Rectal smooth muscle tissue (tissue), 1 donor: ENCODE data around the gene PDE7B.

Source experiments
- H3K27ac ChIP-seq: one replicate; pipeline ENCODE4 v1.7.0; 2013; ENCODE audit warnings: low read depth, low read length, inconsistent platforms
- H3K27me3 ChIP-seq: one replicate; pipeline ENCODE4 v1.7.0; 2013; ENCODE audit warnings: low read length; ENCODE audit not compliant: control insufficient read depth, insufficient read depth
- H3K36me3 ChIP-seq: one replicate; pipeline ENCODE4 v1.7.0; 2013; ENCODE audit warnings: low read length; ENCODE audit not compliant: control insufficient read depth, insufficient read depth
- H3K4me1 ChIP-seq: one replicate; pipeline ENCODE4 v1.7.0; 2013; ENCODE audit warnings: low read length; ENCODE audit not compliant: control insufficient read depth, insufficient read depth
- H3K4me3 ChIP-seq: one replicate; pipeline ENCODE4 v1.7.0; 2013; ENCODE audit warnings: low read length
- H3K9ac ChIP-seq: one replicate; pipeline ENCODE4 v1.7.0; 2013; ENCODE audit warnings: low read length

Gene PDE7B

GRCh38 chr6:135851442-135852271, at the start of gene PDE7B:
Gene PDE7B, plus strand, starts transcription at chr6:135851701.
- H3K36me3 ChIP-seq = no peaks in the 10 kb centered on the region
- no peak within 1 kb of the TSS for H3K27ac ChIP-seq
- H3K9ac ChIP-seq = no peak within 1 kb of the TSS
- H3K27me3 ChIP-seq = no peaks in the 10 kb centered on the region
- peaks cover 4% of the 10 kb centered on the region for H3K4me1 ChIP-seq
- peak within 1 kb of the TSS; percentile 58 for H3K4me3 ChIP-seq

GRCh38 chr6:135801755-135802465, 49.6 kb upstream of the PDE7B start:
- no peak overlapping the region for H3K27ac ChIP-seq
- H3K4me1 ChIP-seq = no peaks in the 10 kb centered on the region
- no peak overlapping the region for H3K9ac ChIP-seq
- H3K27me3 ChIP-seq = no peaks in the 10 kb centered on the region
- H3K4me3 ChIP-seq = no peak overlapping the region
- H3K36me3 ChIP-seq = no peaks in the 10 kb centered on the region

- Histone ChIP-seq H3K9ac (no peak overlapping the region), H3K27me3 (no peaks in the 10 kb centered on the region), H3K36me3 (no peaks in the 10 kb centered on the region), H3K4me1 (no peaks in the 10 kb centered on the region), H3K4me3 (no peak overlapping the region), H3K27ac (no peak overlapping the region)
Observed at GRCh38 chr6:135810486-135810885, 41.0 kb upstream of the PDE7B start.

GRCh38 chr6:135811170-135811569, 40.3 kb upstream of the PDE7B start:
- no peak overlapping the region for H3K27ac ChIP-seq

GRCh38 chr6:135811644-135812526, 39.6 kb upstream of the PDE7B start:
- Histone ChIP-seq H3K27ac (no peak overlapping the region), H3K4me3 (no peak overlapping the region), H3K9ac (no peak overlapping the region), H3K27me3 (no peaks in the 10 kb centered on the region), H3K36me3 (no peaks in the 10 kb centered on the region), H3K4me1 (no peaks in the 10 kb centered on the region)

More at GRCh38 chr6:135811170-135811569, 40.3 kb upstream of the PDE7B start:
- Histone ChIP-seq H3K4me1 (no peaks in the 10 kb centered on the region), H3K4me3 (no peak overlapping the region), H3K36me3 (no peaks in the 10 kb centered on the region), H3K9ac (no peak overlapping the region), H3K27me3 (no peaks in the 10 kb centered on the region)

GRCh38 chr6:135813401-135813800, 38.1 kb upstream of the PDE7B start:
- H3K4me3 ChIP-seq = no peak overlapping the region
- H3K27ac ChIP-seq = no peak overlapping the region
- no peak overlapping the region for H3K9ac ChIP-seq
- H3K27me3 ChIP-seq = no peaks in the 10 kb centered on the region
- no peaks in the 10 kb centered on the region for H3K36me3 ChIP-seq
- no peaks in the 10 kb centered on the region for H3K4me1 ChIP-seq

- Histone ChIP-seq H3K9ac (no peak overlapping the region), H3K4me1 (no peaks in the 10 kb centered on the region), H3K27ac (no peak overlapping the region), H3K4me3 (no peak overlapping the region), H3K36me3 (no peaks in the 10 kb centered on the region), H3K27me3 (no peaks in the 10 kb centered on the region)
Observed at GRCh38 chr6:135814043-135814442, 37.5 kb upstream of the PDE7B start.

- H3K27me3 ChIP-seq = no peaks in the 10 kb centered on the region
- H3K9ac ChIP-seq = no peak overlapping the region
- no peaks in the 10 kb centered on the region for H3K36me3 ChIP-seq
- no peaks in the 10 kb centered on the region for H3K4me1 ChIP-seq
- H3K4me3 ChIP-seq = no peak overlapping the region
- no peak overlapping the region for H3K27ac ChIP-seq
Observed at GRCh38 chr6:135815216-135815615, 36.3 kb upstream of the PDE7B start.

- H3K27ac ChIP-seq = no peak overlapping the region
Observed at GRCh38 chr6:135817035-135817434, 34.5 kb upstream of the PDE7B start.

GRCh38 chr6:135819665-135820064, 31.8 kb upstream of the PDE7B start:
- Histone ChIP-seq H3K4me1 (no peaks in the 10 kb centered on the region), H3K9ac (no peak overlapping the region), H3K36me3 (no peaks in the 10 kb centered on the region), H3K4me3 (no peak overlapping the region), H3K27ac (no peak overlapping the region), H3K27me3 (no peaks in the 10 kb centered on the region)

More at GRCh38 chr6:135817035-135817434, 34.5 kb upstream of the PDE7B start:
- H3K4me3 ChIP-seq = no peak overlapping the region
- H3K4me1 ChIP-seq = no peaks in the 10 kb centered on the region
- H3K36me3 ChIP-seq = no peaks in the 10 kb centered on the region
- no peak overlapping the region for H3K9ac ChIP-seq
- no peaks in the 10 kb centered on the region for H3K27me3 ChIP-seq

- H3K27ac ChIP-seq = no peak overlapping the region
- H3K36me3 ChIP-seq = no peaks in the 10 kb centered on the region
- H3K27me3 ChIP-seq = no peaks in the 10 kb centered on the region
- H3K4me1 ChIP-seq = no peaks in the 10 kb centered on the region
- no peak overlapping the region for H3K9ac ChIP-seq
- H3K4me3 ChIP-seq = no peak overlapping the region
Observed at GRCh38 chr6:135820340-135820739, 31.2 kb upstream of the PDE7B start.

GRCh38 chr6:135823851-135824250, 27.6 kb upstream of the PDE7B start:
- Histone ChIP-seq H3K4me1 (no peaks in the 10 kb centered on the region), H3K27ac (no peak overlapping the region), H3K9ac (no peak overlapping the region), H3K27me3 (no peaks in the 10 kb centered on the region), H3K36me3 (no peaks in the 10 kb centered on the region), H3K4me3 (no peak overlapping the region)
